ENCODE results near the gene CERK.
A peak's percentile ranks its signal among the peaks of the same experiment; 100 is the strongest.

Gene CERK

DNA sequence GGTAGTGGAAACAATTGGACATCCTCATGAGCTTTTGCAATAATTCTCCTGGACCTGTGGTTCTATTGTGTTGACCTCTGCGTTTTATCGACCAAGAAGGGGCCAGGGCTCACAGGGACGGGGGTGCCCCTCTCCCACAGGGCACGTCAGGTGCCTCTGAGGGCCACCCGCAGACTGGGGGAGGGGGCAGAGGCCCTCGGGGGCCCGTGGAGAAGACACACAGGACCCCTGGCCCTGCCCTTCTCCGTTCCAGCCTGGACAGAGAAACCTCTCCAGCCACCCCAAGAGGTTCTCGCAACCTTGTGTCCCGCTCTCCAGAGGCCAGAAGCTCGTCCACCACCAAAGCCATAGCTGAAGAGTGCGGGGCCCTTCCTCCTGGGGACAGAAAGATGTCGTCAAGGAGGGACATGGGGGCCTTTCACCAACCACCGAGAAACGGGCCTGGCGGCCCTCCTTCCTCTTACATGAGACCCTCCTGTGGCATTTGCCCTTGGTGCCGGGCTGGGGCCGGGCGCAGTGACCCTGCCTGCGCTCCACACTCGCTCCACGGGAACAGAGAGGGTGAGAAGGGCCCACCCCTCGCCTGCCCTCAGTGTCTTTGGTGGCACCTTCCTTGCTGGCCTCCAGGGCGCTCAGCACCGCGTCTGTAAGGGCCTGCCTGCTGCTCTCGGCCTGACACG, 60.6 kb downstream of the CERK start:
- no peak for ATAC-seq
- no peak for DNase-seq

DNA sequence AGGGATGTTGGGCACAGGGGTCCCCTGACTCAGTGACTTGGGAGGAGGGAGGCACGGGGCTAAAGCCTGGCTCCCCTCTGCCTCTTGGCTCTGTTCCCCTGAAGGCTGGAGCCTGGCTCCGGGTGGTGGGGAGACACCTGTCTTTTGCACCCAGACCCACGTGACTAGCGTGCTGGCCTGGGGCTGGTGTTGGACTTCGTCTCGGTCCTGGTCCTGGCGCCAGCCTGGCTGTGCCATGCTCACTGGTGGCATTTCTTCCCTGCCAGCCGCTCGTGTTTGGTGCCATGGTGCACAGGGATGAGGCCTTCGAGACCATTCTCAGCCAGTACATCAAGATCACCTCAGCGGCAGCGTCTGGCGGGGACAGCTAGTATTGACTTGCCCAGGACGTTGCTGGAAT, 61.2 kb downstream of the CERK start:
- no peak for DNase-seq
- no peak for ATAC-seq

DNA sequence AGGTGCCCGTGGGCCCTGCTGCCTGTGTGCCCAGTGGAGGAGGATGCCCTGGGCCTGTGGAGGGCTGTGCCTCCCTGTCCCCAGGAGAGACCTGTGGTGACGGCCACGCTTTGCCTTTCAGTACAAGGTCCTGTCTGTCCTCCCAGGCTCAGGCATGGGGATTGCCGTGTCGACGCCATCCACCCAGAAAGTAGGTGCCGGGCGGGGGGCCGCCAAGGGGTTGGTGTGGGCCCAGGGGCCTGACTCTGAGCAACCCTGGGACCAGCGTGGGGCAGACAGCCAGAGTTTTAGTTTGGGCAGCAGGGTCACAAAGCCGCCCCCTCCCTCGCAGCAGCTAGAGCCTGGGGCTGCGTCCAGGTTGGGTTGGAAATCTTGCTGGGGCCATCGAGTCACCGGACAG, 61.6 kb downstream of the CERK start:
- no peak for DNase-seq
- no peak for ATAC-seq

DNA sequence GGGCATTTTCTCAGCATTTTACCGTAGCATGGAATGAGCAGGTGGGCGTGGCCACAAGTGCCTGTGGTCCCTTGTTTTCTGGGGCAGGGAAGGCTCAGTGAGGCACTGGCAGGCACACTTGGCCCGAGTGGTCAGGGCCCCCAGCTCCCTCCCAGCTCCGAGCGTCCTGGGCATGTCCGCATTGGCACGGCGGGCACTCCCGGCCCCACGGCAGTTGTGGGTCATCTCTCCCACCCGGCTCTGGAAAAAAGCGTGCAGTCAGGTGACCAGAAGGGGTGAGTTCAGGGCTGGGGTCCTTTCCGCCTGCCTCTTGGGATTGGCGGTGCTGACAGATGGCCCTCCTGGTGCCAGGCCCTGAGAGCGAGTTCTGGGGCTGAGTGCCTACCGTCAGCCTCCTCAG, 62.1 kb downstream of the CERK start:
- ATAC-seq (no peak), DNase-seq (no peak)

DNA sequence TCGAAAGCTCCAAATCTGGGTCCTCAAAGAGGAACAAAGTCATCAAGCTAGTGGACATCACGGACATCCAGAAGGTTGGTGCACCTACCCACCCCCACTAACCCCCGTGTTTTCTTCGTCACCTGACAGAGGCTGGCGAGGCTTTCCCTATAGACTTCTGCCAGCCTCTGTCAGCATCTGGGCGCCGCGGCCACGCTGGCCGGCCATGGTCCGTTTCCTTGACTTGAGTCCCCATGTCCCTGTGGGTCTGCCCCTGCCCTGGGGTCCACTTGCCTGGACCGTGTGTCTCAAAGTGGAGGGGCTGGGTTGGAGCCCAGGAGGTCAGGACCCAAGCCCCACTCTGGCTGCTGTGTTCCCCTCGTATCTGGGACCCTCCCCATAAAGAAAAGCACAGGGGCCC, 62.6 kb downstream of the CERK start:
- DNase-seq, result no peak
- no peak for ATAC-seq

DNA sequence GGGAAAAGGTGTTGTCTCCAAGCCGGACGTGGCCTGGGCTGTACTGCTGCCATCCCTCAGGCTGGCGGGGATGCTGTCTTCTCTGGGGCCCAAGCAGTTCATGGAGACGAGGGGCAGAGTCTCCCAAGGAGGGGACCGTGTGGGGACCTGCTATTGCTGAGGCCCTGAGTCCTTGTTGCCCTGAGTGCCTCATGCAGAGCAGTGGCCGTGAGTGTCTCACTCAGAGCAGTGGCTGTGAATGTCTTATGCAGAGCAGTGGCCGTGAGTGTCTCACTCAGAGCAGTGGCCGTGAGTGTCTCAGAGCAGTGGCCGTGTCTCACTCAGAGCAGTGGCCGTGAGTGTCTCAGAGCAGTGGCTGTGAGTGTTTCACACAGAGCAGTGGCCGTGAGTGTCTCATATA, 63.1 kb downstream of the CERK start:
- DNase-seq (no peak), ATAC-seq (peak; percentile 5)

DNA sequence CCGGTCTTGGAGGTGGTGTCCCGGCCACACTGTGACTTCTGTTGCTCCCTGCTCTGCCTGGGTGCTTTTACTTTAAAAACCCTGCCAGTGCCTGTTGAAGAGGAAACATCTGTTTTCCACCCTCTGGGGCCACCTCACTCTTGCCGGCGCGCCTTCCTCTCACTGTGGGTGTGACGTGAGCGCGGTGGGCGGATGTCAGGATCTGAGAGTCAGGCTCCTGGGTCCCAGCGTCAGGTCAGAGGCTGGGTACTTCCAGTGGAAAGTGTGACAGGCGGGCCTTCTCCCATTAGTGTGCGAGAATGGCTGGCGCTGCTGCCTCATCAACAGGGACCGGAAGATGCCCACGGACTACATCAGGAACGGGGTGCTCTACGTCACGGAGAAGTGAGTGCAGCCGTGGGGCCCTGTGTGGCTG, 63.7 kb downstream of the CERK start:
- peak; percentile 92 for ATAC-seq

DNA sequence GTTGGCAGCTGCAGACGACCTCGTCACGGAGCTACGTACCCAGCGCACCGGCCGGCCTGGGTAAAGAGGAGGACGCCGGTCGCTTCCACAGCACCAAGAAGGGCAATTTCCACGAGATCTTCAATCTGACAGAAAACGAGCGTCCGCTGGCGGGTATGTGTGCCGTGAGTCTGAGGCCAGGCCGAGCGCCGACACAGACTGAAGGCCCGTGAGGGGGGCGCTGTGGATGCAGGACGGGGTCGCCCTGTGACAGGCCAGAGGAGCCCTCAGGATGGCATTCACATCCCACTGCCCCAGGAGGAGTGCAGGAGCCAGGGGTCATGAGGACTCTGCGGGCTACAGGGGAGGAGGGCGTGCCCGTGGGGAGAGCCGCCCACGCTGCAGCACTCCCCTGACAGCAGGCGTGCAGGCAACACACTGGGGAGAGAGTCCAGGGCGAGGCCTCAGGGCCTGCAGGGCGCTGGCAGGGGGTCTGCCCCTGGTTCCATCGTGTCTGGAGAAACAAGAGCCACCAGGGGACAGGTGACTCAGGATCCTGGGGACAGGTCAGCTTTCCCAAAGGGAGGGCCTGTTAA, 64.3 kb downstream of the CERK start:
- ATAC-seq (peak; percentile 10), DNase-seq (peak; percentile 42)

More for the DNA sequence above, 63.7 kb downstream of the CERK start:
- peak; percentile 98 for DNase-seq

DNA sequence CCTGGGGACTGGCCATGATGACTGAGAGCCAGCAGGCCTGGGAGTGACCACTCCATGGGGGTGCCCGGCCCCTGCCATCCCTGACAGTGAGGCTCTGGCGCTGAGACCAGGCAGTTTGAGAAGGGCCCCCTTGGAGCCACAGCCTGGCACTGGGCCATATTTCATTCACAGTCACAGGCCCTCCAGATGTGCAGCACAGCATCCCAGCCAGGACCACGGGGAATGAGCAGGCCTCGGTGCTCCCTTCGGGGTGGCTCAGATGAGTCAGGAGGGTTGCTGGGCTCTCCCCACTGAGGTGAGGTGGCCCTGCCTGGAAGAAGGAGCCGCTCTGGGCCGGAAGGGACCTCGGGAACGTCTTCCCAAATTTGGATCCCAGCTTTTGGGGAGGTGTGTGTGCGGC, 64.8 kb downstream of the CERK start:
- ATAC-seq (no peak), DNase-seq (peak; percentile 44)

DNA sequence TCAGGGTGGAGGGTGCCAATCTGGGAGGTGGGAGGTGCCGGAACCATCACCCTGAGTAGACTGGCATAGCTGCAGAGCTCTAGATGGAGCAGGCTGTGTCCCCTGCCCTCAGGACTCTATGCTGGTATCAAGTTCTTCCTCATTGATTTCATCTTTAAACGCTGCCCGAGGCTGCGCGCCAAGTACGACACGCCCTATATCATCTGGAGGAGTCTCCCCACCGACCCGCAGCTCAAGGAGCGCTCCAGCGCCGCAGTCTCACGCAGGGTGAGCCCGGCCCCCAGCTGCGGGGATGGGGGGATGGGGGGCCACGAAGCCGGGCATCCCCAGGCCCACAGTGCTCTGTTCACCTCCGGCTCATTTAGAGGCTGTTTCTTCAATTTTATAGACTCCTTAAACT, 65.3 kb downstream of the CERK start:
- DNase-seq (no peak), ATAC-seq (no peak)

DNA sequence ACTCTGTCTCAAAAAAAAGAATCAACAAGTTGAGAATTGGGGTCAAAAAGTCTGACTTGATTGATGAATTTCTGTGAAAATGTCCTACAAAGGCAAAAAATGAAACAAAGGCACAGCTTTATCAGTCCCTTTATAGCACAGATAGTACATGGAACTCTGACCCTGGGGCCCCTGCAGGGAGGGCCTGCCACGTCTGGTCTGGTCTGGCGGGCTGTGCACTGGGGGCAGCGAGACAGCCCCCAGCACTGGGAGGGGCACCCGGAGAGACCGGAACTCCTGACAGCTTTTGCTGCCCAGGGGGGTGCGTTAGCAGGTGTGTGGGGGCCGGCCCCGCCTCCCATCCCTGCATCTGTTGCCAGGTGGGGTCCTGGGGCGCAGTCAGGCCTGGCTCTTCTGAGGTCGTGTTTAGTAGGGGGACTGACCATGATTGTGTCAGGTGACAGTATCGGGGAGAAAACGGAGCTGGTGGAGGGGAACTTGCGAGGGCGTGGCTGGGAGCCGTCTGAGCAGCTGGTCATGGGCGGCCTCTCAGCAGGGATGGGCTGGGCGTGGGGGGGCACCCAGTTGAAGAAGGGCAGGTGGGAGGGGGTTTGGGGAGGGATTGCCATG, 66.1 kb downstream of the CERK start:
- ATAC-seq (no peak), DNase-seq (no peak)

DNA sequence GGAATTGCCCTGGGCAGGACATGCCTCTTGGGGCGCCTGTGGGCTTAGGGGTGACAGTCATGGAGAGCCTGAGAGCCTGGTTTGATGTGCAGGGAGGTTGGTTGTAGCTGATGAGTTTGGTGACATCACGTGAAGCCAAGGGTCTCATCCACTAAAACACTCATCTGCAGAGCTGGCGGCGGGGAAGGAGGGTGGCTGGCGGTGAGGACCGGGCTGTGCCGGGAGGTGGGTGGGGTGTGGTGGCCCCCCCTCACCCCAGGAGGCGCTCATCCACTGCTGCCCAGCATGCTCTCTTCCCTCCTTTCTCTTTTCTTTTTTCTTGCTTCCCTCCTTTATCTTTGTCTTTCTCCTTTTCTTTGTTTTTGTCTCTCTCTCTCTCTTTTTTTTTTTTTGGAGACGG, 68.9 kb downstream of the CERK start:
- ATAC-seq, result no peak
- DNase-seq, result no peak

DNA sequence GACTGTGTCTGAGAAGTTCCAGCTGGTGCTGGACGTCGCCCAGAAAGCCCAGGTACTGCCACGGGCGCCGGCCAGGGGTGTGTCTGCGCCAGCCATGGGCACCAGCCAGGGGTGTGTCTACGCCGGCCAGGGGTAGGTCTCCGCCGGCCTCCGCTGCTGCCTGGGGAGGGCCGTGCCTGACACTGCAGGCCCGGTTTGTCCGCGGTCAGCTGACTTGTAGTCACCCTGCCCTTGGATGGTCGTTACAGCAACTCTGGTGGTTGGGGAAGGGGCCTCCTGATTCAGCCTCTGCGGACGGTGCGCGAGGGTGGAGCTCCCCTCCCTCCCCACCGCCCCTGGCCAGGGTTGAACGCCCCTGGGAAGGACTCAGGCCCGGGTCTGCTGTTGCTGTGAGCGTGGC, 69.9 kb downstream of the CERK start:
- ATAC-seq (no peak), DNase-seq (no peak)

DNA sequence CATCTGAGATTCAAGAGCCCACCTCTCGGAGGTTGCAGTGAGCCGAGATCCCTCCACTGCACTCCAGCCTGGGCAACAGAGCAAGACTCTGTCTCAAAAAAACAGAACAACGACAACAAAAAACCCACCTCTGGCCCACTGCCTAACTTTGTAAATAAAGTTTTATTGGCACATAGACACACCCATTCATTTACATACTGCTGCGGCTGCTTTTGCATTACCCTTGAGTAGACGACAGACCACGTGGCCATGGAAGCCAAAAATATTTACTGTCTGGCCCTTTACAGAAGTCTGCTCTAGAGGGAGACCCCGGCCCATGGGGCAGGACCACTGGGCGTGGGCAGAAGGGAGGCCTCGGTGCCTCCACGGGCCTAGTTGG, 70.8 kb downstream of the CERK start:
- no peak for DNase-seq
- ATAC-seq, result no peak

DNA sequence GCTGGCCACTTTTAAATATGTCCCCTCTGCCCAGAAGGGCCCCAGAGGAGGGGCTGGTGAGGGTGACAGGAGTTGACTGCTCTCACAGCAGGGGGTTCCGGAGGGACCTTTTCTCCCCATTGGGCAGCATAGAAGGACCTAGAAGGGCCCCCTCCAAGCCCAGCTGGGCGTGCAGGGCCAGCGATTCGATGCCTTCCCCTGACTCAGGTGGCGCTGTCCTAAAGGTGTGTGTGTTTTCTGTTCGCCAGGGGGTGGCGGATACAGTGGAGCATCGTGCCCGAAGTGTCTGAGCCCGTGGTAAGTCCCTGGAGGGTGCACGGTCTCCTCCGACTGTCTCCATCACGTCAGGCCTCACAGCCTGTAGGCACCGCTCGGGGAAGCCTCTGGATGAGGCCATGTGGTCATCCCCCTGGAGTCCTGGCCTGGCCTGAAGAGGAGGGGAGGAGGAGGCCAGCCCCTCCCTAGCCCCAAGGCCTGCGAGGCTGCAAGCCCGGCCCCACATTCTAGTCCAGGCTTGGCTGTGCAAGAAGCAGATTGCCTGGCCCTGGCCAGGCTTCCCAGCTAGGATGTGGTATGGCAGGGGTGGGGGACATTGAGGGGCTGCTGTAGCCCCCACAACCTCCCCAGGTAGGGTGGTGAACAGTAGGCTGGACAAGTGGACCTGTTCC, 71.3 kb downstream of the CERK start:
- ATAC-seq (no peak), DNase-seq (no peak)

DNA sequence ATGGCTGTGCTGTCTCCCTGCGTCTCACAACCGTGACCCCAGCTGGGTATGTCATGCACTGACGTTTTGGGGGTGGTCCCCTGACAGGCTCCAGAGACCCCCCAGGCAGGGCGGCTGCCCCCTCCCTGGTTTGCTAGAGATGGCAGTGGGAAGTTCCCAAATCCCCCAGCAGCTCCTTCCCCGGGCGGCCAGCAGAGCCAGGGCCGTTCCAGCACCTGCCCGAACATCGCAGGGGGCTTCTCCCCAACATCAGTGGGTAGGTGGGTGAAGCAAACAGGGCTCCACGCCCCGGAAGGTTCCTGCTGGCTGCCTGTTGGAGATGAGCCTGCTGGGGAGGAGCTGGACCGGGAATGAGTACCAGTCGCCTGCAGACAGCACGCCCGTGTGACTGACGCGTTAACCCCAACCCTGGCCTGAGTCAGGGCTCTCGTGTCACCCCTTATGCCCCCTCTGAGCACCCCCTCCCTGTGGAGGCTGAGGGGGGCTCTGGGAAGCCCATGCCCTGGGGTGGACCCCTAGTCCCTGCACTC, 72.2 kb downstream of the CERK start:
- ATAC-seq (no peak), DNase-seq (no peak)

DNA sequence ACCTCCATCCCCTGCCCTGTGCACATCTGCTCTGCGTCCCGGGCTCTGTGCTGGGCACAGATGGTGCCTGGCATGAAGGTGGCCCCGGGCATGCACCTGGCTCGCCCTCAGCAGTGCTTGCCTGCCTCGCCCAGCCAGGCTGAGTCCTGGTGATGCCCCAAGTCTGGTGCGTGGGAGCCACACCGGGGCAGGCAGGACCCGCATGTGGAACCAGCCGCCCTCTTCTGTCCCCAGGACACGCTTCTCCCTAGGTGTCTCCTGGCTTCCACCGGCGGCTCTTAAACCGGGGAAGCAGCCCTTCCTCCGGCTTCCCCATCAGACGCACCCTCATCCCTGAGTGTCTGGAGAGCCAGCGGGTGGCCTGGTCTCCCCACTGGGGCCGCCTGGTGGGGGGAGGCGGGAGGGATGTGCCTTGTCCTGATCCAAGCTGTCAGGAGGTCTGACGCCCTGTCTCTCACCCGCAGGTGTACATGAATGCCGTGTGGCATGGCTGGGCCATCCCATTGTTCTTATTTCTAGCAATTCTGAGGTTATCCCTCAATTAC, 72.8 kb downstream of the CERK start:
- DNase-seq (no peak), ATAC-seq (no peak)

DNA sequence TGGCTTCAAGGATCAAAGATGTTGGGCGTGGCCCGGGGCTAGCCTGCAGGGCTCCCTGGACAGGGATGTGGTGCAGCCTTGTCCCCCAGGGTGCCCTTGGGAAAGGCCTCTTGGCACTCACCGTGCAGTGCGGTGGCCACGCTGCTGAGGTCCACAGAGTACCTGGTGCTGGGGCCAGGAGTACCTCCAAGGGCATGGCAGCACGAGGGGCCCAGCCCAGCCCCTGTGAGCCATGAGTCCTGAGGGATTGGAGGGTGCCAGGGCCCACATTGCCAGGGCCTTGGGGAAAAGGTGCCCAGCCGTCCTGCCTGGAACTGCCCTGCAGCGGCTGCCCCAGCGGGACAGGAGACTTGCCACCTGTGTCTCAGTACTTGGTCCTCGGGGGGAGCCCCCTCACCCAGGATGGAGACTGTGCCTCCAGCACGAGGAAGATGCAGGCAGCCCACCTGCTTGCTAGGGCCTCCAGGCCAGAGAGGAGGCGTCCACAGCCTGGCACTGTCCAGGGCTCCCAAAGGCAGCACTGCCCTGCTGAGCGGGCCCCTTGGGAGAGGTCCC, 73.7 kb downstream of the CERK start:
- no peak for ATAC-seq
- no peak for DNase-seq

DNA sequence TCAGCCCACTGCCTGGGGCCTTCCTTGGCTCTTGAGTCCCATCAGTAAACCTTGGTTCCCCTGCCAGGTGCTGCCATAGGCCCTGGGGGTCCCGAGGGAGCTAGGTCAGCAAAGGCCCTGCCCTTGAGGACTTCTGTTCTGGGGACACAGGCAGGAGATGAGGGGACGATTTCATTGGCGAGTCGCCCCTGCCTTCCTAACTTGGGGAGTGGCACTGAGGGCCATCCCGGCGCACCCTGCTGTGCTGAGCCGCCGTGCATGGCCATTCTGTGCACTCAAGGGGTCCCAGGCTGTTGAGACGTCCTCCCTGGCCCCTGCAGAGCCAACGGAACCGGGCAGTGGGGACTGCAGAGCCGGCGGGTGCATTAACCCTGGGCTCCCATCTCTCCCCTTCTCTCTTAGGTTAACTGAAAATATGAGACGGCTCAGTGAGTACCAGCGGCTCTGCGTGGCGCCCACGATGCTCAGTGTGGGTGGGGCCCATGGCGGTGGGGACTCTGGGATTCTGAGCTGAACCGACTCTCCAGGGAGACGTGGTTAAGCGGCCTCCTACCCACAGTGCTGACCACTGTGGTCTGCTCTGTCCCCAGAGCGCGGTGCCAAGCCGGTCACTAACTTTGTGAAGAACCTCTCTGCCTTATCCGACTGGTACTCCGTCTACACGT, 74.5 kb downstream of the CERK start:
- DNase-seq, result no peak
- no peak for ATAC-seq

DNA sequence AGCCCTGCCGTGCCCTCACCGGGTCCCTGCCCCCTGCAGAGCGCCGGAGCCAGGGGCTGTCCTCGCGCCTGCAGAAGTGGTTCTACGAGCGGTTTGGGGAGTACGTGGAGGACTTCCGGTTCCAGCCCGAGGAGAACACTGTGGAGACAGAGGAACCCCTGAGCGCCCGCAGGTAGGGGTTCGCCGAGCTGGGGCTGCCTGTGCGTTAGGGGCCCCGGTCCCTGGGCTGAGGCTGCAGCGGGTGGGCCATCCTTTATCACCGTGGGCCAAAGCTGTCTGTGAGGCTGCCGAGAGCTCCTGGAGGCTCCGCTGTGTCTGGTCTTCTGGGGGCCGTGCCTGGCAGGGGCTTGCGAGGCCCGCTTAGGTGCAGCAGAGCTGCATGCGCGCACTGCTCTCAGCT, 75.1 kb downstream of the CERK start:
- DNase-seq (no peak), ATAC-seq (no peak)

DNA sequence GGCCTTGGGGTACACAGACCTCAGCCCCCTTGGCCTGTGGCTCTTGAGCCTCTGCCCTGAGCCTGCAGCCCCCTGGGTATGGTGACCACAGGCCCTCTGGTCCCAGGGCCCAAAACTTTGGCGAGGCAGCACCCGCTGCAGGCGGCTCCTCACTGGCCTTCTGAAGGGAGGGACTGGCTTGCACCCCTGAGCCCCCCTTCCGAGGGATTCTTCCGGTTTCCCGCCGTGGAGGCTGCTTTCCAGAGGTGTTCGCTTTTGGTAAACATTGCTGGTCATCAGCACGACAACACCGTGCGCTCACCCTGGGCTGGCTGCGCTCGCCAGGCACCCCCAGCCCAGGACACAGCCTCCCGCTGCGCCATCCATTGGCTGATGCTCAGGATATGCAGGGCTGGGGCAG, 75.8 kb downstream of the CERK start:
- ATAC-seq, result no peak
- DNase-seq, result no peak

DNA sequence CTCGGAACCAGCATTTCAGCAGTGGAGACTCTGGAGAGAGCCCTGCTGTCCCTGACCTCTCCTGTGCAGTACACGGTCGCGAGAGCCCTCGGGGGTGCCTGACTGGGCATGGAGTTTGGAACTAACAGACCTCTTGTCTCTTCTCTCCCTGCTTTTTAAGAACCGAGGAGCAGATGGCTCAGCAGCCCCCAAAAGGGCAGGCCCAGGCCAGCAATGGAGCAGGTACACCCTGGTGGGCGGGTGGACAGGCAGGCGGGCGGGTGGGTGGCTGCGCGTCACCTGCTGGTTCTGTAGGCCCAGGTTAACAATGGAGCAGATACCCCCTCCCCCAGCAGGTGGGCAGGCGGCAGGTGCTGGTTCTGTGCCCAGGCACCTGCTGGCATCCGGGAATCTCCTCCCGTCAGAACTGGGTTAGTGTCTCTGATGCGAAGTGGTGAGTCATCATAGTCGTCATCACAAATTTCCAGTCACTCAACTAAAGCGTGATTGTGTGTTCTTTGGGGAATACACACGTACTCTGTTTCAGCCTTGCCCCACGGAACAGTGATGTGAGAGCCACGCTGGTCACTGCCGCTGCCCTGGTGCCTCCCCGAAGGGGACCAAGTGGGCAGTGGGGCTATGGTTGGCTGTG, 76.7 kb downstream of the CERK start:
- no peak for DNase-seq
- ATAC-seq, result peak; percentile 73

All from stimulated activated naive CD8-positive, alpha-beta T cell treated with anti-CD3 and anti-CD28 coated beads, Interleukin-15, Interleukin-2, amounts not matched to agents 100 U/mL and 50 U/mL, for 24 hours (primary cell).